ENCODE results near the gene CUX1.

GRCh38 chr7:102198417-102198956 lies 381.1 kb downstream of the CUX1 start:
- TF ChIP-seq, protein P1, sequence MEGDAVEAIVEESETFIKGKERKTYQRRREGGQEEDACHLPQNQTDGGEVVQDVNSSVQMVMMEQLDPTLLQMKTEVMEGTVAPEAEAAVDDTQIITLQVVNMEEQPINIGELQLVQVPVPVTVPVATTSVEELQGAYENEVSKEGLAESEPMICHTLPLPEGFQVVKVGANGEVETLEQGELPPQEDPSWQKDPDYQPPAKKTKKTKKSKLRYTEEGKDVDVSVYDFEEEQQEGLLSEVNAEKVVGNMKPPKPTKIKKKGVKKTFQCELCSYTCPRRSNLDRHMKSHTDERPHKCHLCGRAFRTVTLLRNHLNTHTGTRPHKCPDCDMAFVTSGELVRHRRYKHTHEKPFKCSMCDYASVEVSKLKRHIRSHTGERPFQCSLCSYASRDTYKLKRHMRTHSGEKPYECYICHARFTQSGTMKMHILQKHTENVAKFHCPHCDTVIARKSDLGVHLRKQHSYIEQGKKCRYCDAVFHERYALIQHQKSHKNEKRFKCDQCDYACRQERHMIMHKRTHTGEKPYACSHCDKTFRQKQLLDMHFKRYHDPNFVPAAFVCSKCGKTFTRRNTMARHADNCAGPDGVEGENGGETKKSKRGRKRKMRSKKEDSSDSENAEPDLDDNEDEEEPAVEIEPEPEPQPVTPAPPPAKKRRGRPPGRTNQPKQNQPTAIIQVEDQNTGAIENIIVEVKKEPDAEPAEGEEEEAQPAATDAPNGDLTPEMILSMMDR (IDR thresholded peaks at IDR 0.05), result no peak
- no peak for TF ChIP-seq EZH2phosphoT487 (IDR thresholded peaks at IDR 0.05)

All from neural progenitor cell (in vitro differentiated cells).